HCT116 (cell line): ENCODE results near the gene STAM2. TPM values are rescaled to one million over a fixed set of nuclear protein-coding genes. Genes with fewer than 3 reads are reported as not detected.
"Not testable (repeated sequence)": the region's sequence is repeated elsewhere in the genome, so short reads cannot be mapped to it uniquely, and the experiment has no call there.

Source experiments
- ATAC-seq: fragments of 200-7000 bp; cut with Tn5 transposase; 2 replicates; pipeline ENCODE4 v1.9.1; 2020; ENCODE audit warnings: mild to moderate bottlenecking, moderate library complexity
- BruUV-seq: library from RNA; stranded (reverse); fragments of 400-500 nt; replicated peaks from 2 replicates; lab custom pipeline; 2021; lab: Mats Ljungman, UMichigan
- CTCF ChIA-PET: fragments of 300-600 bp; sonication (Branson Sonifier 250); formaldehyde crosslinking; loops from one replicate; lab custom pipeline; 2021; ENCODE audit warnings: antibody characterized with exemption; lab: Charles Lee
- POLR2A ChIA-PET: fragments of 300-600, 350-600 bp; sonication (Branson Sonifier 250); formaldehyde crosslinking; loops from one replicate; lab custom pipeline; 2021; ENCODE audit warnings: antibody characterized with exemption; lab: Charles Lee
- RAD21 ChIA-PET, 2 experiments: fragments of 300-600 bp; sonication (Branson Sonifier 250); formaldehyde crosslinking; loops; one replicate each; lab custom pipeline; 2023; ENCODE audit warnings: low total read pairs in 2 of 2; ENCODE audit not compliant: uncharacterized antibody in 2 of 2, unreplicated experiment in 2 of 2, low non-redundant PET in 1 of 2; lab: Charles Lee
- DNase-seq: peaks from one replicate; pipeline ENCODE4 v3.0.0-alpha.2; 2010; ENCODE audit warnings: low read depth, low spot score
- H2AFZ ChIP-seq: fragments of 200-600 bp; shearing (Covaris generic), sonication (generic); 2 replicates; pipeline ENCODE4 v1.6.1; 2017; ENCODE audit warnings: low read depth, mixed run types, mixed read lengths, antibody characterized with exemption, low read length; ENCODE audit not compliant: poor library complexity, severe bottlenecking
- H3K27ac ChIP-seq: 2 replicates; pipeline ENCODE4 v1.5.1; 2012; ENCODE audit warnings: low read depth, low read length
- H3K27me3 ChIP-seq: fragments of 200-600 bp; sonication (generic); 2 replicates; pipeline ENCODE4 v1.6.1; 2016; ENCODE audit warnings: mixed run types, low read length, mixed read lengths; ENCODE audit not compliant: insufficient read depth
- H3K36me3 ChIP-seq, 2 experiments: fragments of 200-500 bp in 1 of 2; fragments of 200-600 bp in 1 of 2; sonication (Bioruptor generic) in 1 of 2; sonication (generic) in 1 of 2; 2 replicates each; pipeline versions ENCODE4 v1.5.1 to v1.6.1; 2014 to 2016; ENCODE audit warnings: low read length in 2 of 2, inconsistent platforms in 1 of 2, mixed read lengths in 1 of 2, mixed run types in 1 of 2; ENCODE audit not compliant: insufficient read depth in 2 of 2, control insufficient read depth in 1 of 2
- H3K4me1 ChIP-seq, 2 experiments: fragments of 200-600 bp in 1 of 2; sonication (generic) in 1 of 2; 2 replicates each; pipeline versions ENCODE4 v1.5.1 to v1.6.1; 2012 to 2017; ENCODE audit warnings: low read length in 2 of 2, inconsistent platforms in 1 of 2, mild to moderate bottlenecking in 1 of 2, mixed read lengths in 1 of 2, mixed run types in 1 of 2, moderate library complexity in 1 of 2; ENCODE audit not compliant: insufficient read depth in 2 of 2, control insufficient read depth in 1 of 2
- H3K4me2 ChIP-seq: fragments of 200-600 bp; sonication (generic); 2 replicates; pipeline ENCODE4 v1.6.1; 2017; ENCODE audit warnings: mixed run types, low read length, mixed read lengths
- H3K4me3 ChIP-seq, 2 experiments: fragments of 200-600 bp in 1 of 2; sonication (generic) in 1 of 2; replicated peaks in 1 of 2; 2 replicates each; pipeline ENCODE4 v1.5.1; 2011 to 2016; ENCODE audit warnings: low read length in 2 of 2, control low read depth in 1 of 2, low read depth in 1 of 2, mild to moderate bottlenecking in 1 of 2, mixed read lengths in 1 of 2, mixed run types in 1 of 2
- H3K79me2 ChIP-seq: fragments of 200-600 bp; sonication (generic); 2 replicates; pipeline ENCODE4 v1.6.1; 2017; ENCODE audit warnings: mild to moderate bottlenecking, mixed run types, low read length, moderate library complexity, mixed read lengths; ENCODE audit not compliant: insufficient read depth
- H3K9ac ChIP-seq: fragments of 200-600 bp; sonication (generic); 2 replicates; pipeline ENCODE4 v1.6.1; 2016; ENCODE audit warnings: low read length, mixed read lengths
- H3K9me2 ChIP-seq: fragments of 200-600 bp; sonication (generic), shearing (Covaris generic); 2 replicates; pipeline ENCODE4 v1.6.1; 2017; ENCODE audit warnings: mixed run types, mild to moderate bottlenecking, moderate library complexity; ENCODE audit not compliant: insufficient read depth
- H3K9me3 ChIP-seq, 2 experiments: fragments of 200-500 bp in 1 of 2; fragments of 200-600 bp in 1 of 2; sonication (Bioruptor generic) in 1 of 2; sonication (generic) in 1 of 2; 2 replicates each; pipeline ENCODE4 v1.6.1; 2014 to 2017; ENCODE audit warnings: low read length in 2 of 2, mixed read lengths in 2 of 2, inconsistent platforms in 1 of 2, low read depth in 1 of 2, mild to moderate bottlenecking in 1 of 2, mixed run types in 1 of 2, moderate library complexity in 1 of 2; ENCODE audit not compliant: control insufficient read depth in 1 of 2, insufficient read depth in 1 of 2
- H4K20me1 ChIP-seq: fragments of 200-600 bp; sonication (generic), shearing (Covaris generic); 2 replicates; pipeline ENCODE4 v1.6.1; 2017; ENCODE audit warnings: mixed run types, mild to moderate bottlenecking, moderate library complexity; ENCODE audit not compliant: insufficient read depth
- CEBPB ChIP-seq: IDR thresholded peaks from 2 replicates; pipeline ENCODE4 v1.6.1; 2012; ENCODE audit warnings: low read depth
- CTCF ChIP-seq, 3 experiments: fragments of 200-600 bp in 1 of 3; sonication (generic) in 1 of 3; IDR thresholded peaks in 2 of 3; conservative IDR thresholded peaks in 1 of 3; 2 replicates each; pipeline ENCODE4 v1.5.1; 2012 to 2017; ENCODE audit warnings: low read depth in 2 of 3, low read length in 2 of 3, antibody characterized with exemption in 1 of 3, borderline replicate concordance in 1 of 3, control low read depth in 1 of 3, mild to moderate bottlenecking in 1 of 3, mixed read lengths in 1 of 3, mixed run types in 1 of 3, moderate library complexity in 1 of 3; ENCODE audit not compliant: insufficient read depth in 1 of 3
- EZH2 ChIP-seq: fragments of 200-600 bp; sonication (generic); IDR thresholded peaks from 2 replicates; pipeline ENCODE4 v1.6.1; 2017; ENCODE audit warnings: antibody characterized with exemption, mixed run types
- FOSL1 ChIP-seq: IDR thresholded peaks from 2 replicates; pipeline ENCODE4 v1.6.1; 2012; ENCODE audit warnings: low read depth
- JUND ChIP-seq: IDR thresholded peaks from 2 replicates; pipeline ENCODE4 v1.6.1; 2012
- REST ChIP-seq: IDR thresholded peaks from 2 replicates; pipeline ENCODE4 v1.6.1; 2012; ENCODE audit warnings: low read depth
- SIN3A ChIP-seq: IDR thresholded peaks from 2 replicates; pipeline ENCODE4 v1.6.1; 2012; ENCODE audit warnings: low read depth
- SRF ChIP-seq: IDR thresholded peaks from 2 replicates; pipeline ENCODE4 v1.6.1; 2012; ENCODE audit warnings: low read depth
- ZBTB33 ChIP-seq: IDR thresholded peaks from 2 replicates; pipeline ENCODE4 v1.6.1; 2011; ENCODE audit warnings: mild to moderate bottlenecking, low read length, moderate library complexity; ENCODE audit not compliant: insufficient replicate concordance; ENCODE audit errors: extremely low read depth
- ZNF274 ChIP-seq: fragments of 200-500 bp; sonication (Bioruptor generic); IDR thresholded peaks from 2 replicates; pipeline ENCODE4 v1.6.1; 2014; ENCODE audit warnings: mild to moderate bottlenecking, low read depth, low read length, inconsistent platforms
- intact Hi-C: fragments of 100-400 bp; cut with micrococcal nuclease; formaldehyde crosslinking; loops from 2 replicates; pipeline ENCODE4 v1.10.0; 2022
- total RNA-seq: library from RNA; stranded (reverse); gene quantifications from one replicate; pipeline ENCODE4 v1.2.1, GENCODE V29; 2021; ENCODE audit not compliant: unreplicated experiment

Gene STAM2
- total RNA-seq, 1 experiment from 2014 or later, result 19.2 TPM

GRCh38 chr2:152114366-152114765 lies 61.2 kb downstream of the STAM2 start (continued):
- TF ChIP-seq ZBTB33 (no peak), JUND (no peak), SIN3A (no peak), ZNF274 (no peak), CEBPB (no peak)

GRCh38 chr2:152107140-152107539 lies 68.4 kb downstream of the STAM2 start:
- H3K4me1 ChIP-seq, ATAC-seq, intact Hi-C loops, POLR2A ChIA-PET, H3K36me3 ChIP-seq, H3K27me3 ChIP-seq, CTCF ChIA-PET, RAD21 ChIA-PET, H3K27ac ChIP-seq, H3K4me2 ChIP-seq, H3K79me2 ChIP-seq, BruUV-seq, H3K9ac ChIP-seq, H4K20me1 ChIP-seq, DNase-seq, H3K4me3 ChIP-seq, H3K9me2 ChIP-seq, H3K9me3 ChIP-seq, H2AFZ ChIP-seq: not testable (repeated sequence)

- no TSS peak for BruUV-seq
- no peaks in the 10 kb centered on the region for H3K9me3 ChIP-seq
- RAD21 ChIA-PET, result no interaction called here
- no peak for ATAC-seq
- TF ChIP-seq ZNF274, result no peak
- no peak for TF ChIP-seq JUND
- TF ChIP-seq CTCF (IDR thresholded peaks at IDR 0.05 in 2 of 3, conservative IDR thresholded peaks at IDR 0.05 in 1 of 3; ENCODE audit: borderline replicate concordance in 1 of 3, insufficient read depth in 1 of 3, low read depth in 2 of 3, low read length in 2 of 3), result no peak
- no peak for TF ChIP-seq SRF
- no peak for TF ChIP-seq EZH2
- no peak for TF ChIP-seq FOSL1
- no peak for TF ChIP-seq REST
- TF ChIP-seq CEBPB, result no peak
- no peaks in the 10 kb centered on the region for H3K79me2 ChIP-seq
- H2AFZ ChIP-seq, result no peak overlapping the region
- H3K36me3 ChIP-seq, result no peaks in the 10 kb centered on the region
- no peaks in the 10 kb centered on the region for H3K27me3 ChIP-seq
- intact Hi-C loops, result no loop called here
- DNase-seq, result no peak
- no peak overlapping the region for H3K27ac ChIP-seq
- no peak overlapping the region for H3K9ac ChIP-seq
- no peak overlapping the region for H3K4me2 ChIP-seq
- H4K20me1 ChIP-seq, result no peaks in the 10 kb centered on the region
- H3K9me2 ChIP-seq, result no peaks in the 10 kb centered on the region
- peaks cover 7 to 8% of the 10 kb centered on the region in 2 experiments; a peak in 3 of 4 replicates for H3K4me1 ChIP-seq
- CTCF ChIA-PET, result no interaction called here
- no peak overlapping the region for H3K4me3 ChIP-seq
- POLR2A ChIA-PET, result no interaction called here
These were observed 69.1 kb downstream of the STAM2 start for GRCh38 chr2:152106464-152106863.
